GM23338 (cell line): ENCODE results near the gene RFXAP. TPM values are rescaled to one million over a fixed set of nuclear protein-coding genes. Genes with fewer than 3 reads are reported as not detected.

Experiments used
- ATAC-seq: fragments of 200-7000 bp; cut with Tn5 transposase; 3 replicates; pipeline ENCODE4 v1.9.1; 2020
- DNase-seq: peaks from one replicate; pipeline ENCODE4 v3.0.0-alpha.2; 2015; ENCODE audit warnings: low spot score
- H2AFZ ChIP-seq: fragments of 200-600 bp; sonication (generic); 2 replicates; pipeline ENCODE4 v1.8.0; 2016; ENCODE audit warnings: antibody characterized with exemption, mild to moderate bottlenecking, moderate library complexity
- H3F3A ChIP-seq: fragments of 200-600 bp; sonication (generic); replicated peaks from 2 replicates; pipeline ENCODE4 v1.8.0; 2017; ENCODE audit warnings: antibody characterized with exemption, mixed run types, low read depth
- H3K27ac ChIP-seq: fragments of 200-600 bp; sonication (generic); 2 replicates; pipeline ENCODE4 v1.6.1; 2016; ENCODE audit warnings: low read depth
- H3K27me3 ChIP-seq: fragments of 200-600 bp; sonication (generic); 2 replicates; pipeline ENCODE4 v1.8.0; 2016; ENCODE audit warnings: mild to moderate bottlenecking, mixed run types, moderate library complexity; ENCODE audit not compliant: insufficient read depth
- H3K36me3 ChIP-seq: fragments of 200-600 bp; sonication (generic); 2 replicates; pipeline ENCODE4 v1.8.0; 2016; ENCODE audit warnings: mild to moderate bottlenecking; ENCODE audit not compliant: insufficient read depth
- H3K4me1 ChIP-seq: fragments of 200-600 bp; sonication (generic); 2 replicates; pipeline ENCODE4 v1.8.0; 2016; ENCODE audit warnings: mild to moderate bottlenecking, moderate library complexity; ENCODE audit not compliant: insufficient read depth
- H3K4me2 ChIP-seq: fragments of 200-600 bp; sonication (generic); 2 replicates; pipeline ENCODE4 v1.7.1; 2017; ENCODE audit warnings: mixed run types
- H3K4me3 ChIP-seq: fragments of 200-600 bp; sonication (generic); 2 replicates; pipeline ENCODE4 v1.6.1; 2016; ENCODE audit warnings: mixed run types
- H3K79me2 ChIP-seq: fragments of 200-600 bp; sonication (generic); replicated peaks from 2 replicates; pipeline ENCODE4 v1.8.0; 2017; ENCODE audit warnings: mild to moderate bottlenecking; ENCODE audit not compliant: insufficient read depth
- H3K9me2 ChIP-seq: fragments of 200-600 bp; sonication (generic); 2 replicates; pipeline ENCODE4 v1.8.0; 2017; ENCODE audit not compliant: insufficient read depth
- H4K20me1 ChIP-seq: fragments of 200-600 bp; sonication (generic); replicated peaks from 2 replicates; pipeline ENCODE4 v1.8.0; 2017; ENCODE audit warnings: mild to moderate bottlenecking; ENCODE audit not compliant: insufficient read depth
- H3K27ac Mint-ChIP-seq: 2 replicates; pipeline ENCODE4 v1.8.0; 2020; ENCODE audit warnings: inconsistent platforms, mild to moderate bottlenecking, moderate library complexity, mixed read lengths
- H3K27me3 Mint-ChIP-seq: 3 replicates; pipeline ENCODE4 v1.8.0; 2022; ENCODE audit warnings: low read depth, mild to moderate bottlenecking, moderate library complexity, mixed read lengths, inconsistent platforms; ENCODE audit not compliant: insufficient read depth, poor library complexity
- H3K36me3 Mint-ChIP-seq: 3 replicates; pipeline ENCODE4 v1.8.0; 2021; ENCODE audit warnings: low read depth, mild to moderate bottlenecking, inconsistent platforms, moderate library complexity, mixed read lengths
- H3K4me1 Mint-ChIP-seq: 3 replicates; pipeline ENCODE4 v1.8.0; 2020; ENCODE audit warnings: mild to moderate bottlenecking, inconsistent platforms, mixed read lengths
- H3K4me3 Mint-ChIP-seq: 3 replicates; pipeline ENCODE4 v1.8.0; 2021; ENCODE audit warnings: moderate library complexity, mild to moderate bottlenecking, inconsistent platforms, mixed read lengths
- H3K9me3 Mint-ChIP-seq: 3 replicates; pipeline ENCODE4 v1.8.0; 2020; ENCODE audit warnings: moderate library complexity, mild to moderate bottlenecking, inconsistent platforms, mixed read lengths
- CREB1 ChIP-seq: fragments of 250-450 bp; sonication (Bioruptor Pico); IDR thresholded peaks from 2 replicates; pipeline ENCODE4 v1.5.0; 2020; ENCODE audit warnings: low read depth, mild to moderate bottlenecking, moderate library complexity
- EZH2 ChIP-seq: fragments of 200-600 bp; sonication (generic); IDR thresholded peaks from one replicate; pipeline ENCODE4 v1.8.0; 2017; ENCODE audit warnings: antibody characterized with exemption, mild to moderate bottlenecking, low read depth; ENCODE audit not compliant: unreplicated experiment
- EZH2phosphoT487 ChIP-seq: fragments of 200-600 bp; sonication (generic); IDR thresholded peaks from one replicate; pipeline ENCODE4 v1.8.1; 2018; ENCODE audit warnings: antibody characterized with exemption; ENCODE audit not compliant: unreplicated experiment
- NANOG ChIP-seq: IDR thresholded peaks from 2 replicates; pipeline ENCODE4 v1.6.1; 2016; ENCODE audit warnings: antibody characterized with exemption, borderline replicate concordance
- POLR2AphosphoS5 ChIP-seq: IDR thresholded peaks from 2 replicates; pipeline ENCODE4 v1.6.1; 2016; ENCODE audit warnings: antibody characterized with exemption, low read depth
- STAT1 ChIP-seq: IDR thresholded peaks from one replicate; pipeline ENCODE4 v1.6.1; 2016; ENCODE audit warnings: antibody characterized with exemption; ENCODE audit not compliant: unreplicated experiment
- ZNF114 ChIP-seq: fragments of 250-450 bp; sonication (Bioruptor Pico); IDR thresholded peaks from 2 replicates; pipeline ENCODE4 v1.5.0; 2020; ENCODE audit warnings: mild to moderate bottlenecking, moderate library complexity
- ZNF331 ChIP-seq: fragments of 250-450 bp; sonication (Bioruptor Pico); IDR thresholded peaks from 2 replicates; pipeline ENCODE4 v1.5.0; 2020; ENCODE audit warnings: low read depth, mild to moderate bottlenecking, moderate library complexity
- polyA plus RNA-seq: library from polyadenylated mRNA; unstranded; fragments of >200 nt; fragmentation: Nextera tagmentation; extraction: Ambion mirVana; gene quantifications from 2 replicates; pipeline ENCODE4 v1.2.1, GENCODE V29; 2016
- total RNA-seq: library from RNA; depleted of rRNA; stranded (reverse); fragments of >200 nt; shearing (Covaris generic); gene quantifications from 2 replicates; pipeline ENCODE4 v1.2.3, GENCODE V29; 2014
- TF ChIP-seq, protein P1 (sequence below): fragments of 250-450 bp; sonication (Bioruptor Pico); IDR thresholded peaks from 2 replicates; pipeline ENCODE4 v1.5.0; 2020; ENCODE audit warnings: mild to moderate bottlenecking, moderate library complexity
- TF ChIP-seq, protein P2 (sequence below): IDR thresholded peaks from 2 replicates; pipeline ENCODE4 v1.6.1; 2016; ENCODE audit warnings: antibody characterized with exemption
- TF ChIP-seq, protein P3 (sequence below): IDR thresholded peaks from one replicate; pipeline ENCODE4 v1.6.1; 2018; ENCODE audit warnings: antibody characterized with exemption; ENCODE audit not compliant: unreplicated experiment
- TF ChIP-seq, protein P4 (sequence below), 2 experiments: fragments of 200-600 bp in 1 of 2; sonication (generic) in 1 of 2; conservative IDR thresholded peaks; 2 replicates each; pipeline versions ENCODE4 v1.5.1 to v1.6.1; 2016 to 2017; ENCODE audit warnings: antibody characterized with exemption in 2 of 2, low read depth in 2 of 2, mild to moderate bottlenecking in 2 of 2, moderate library complexity in 1 of 2

The RFXAP gene
- total and polyA plus RNA-seq, 2 experiments from 2014 or later: 6.3 to 8.5 TPM

DNA sequence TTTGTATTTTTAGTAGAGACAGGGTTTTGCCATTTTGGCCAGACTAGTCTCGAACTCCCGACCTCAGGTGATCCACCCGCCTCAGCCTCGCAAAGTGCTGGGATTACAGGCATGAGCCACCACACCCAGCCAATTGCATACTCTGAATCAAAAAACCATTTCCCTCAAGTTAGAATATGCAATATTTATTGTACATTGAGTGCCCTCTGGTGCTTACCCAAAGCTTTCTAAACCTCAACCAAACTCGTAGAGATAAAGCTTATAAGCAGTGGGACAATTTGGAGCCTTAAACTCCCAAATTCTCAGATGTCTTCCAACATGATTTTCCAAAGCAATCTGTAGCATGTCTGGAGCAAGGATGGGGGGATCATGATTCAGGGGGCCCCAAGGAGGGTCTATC is 22.4 kb downstream of the RFXAP start (continued):
- TF ChIP-seq, protein P1, sequence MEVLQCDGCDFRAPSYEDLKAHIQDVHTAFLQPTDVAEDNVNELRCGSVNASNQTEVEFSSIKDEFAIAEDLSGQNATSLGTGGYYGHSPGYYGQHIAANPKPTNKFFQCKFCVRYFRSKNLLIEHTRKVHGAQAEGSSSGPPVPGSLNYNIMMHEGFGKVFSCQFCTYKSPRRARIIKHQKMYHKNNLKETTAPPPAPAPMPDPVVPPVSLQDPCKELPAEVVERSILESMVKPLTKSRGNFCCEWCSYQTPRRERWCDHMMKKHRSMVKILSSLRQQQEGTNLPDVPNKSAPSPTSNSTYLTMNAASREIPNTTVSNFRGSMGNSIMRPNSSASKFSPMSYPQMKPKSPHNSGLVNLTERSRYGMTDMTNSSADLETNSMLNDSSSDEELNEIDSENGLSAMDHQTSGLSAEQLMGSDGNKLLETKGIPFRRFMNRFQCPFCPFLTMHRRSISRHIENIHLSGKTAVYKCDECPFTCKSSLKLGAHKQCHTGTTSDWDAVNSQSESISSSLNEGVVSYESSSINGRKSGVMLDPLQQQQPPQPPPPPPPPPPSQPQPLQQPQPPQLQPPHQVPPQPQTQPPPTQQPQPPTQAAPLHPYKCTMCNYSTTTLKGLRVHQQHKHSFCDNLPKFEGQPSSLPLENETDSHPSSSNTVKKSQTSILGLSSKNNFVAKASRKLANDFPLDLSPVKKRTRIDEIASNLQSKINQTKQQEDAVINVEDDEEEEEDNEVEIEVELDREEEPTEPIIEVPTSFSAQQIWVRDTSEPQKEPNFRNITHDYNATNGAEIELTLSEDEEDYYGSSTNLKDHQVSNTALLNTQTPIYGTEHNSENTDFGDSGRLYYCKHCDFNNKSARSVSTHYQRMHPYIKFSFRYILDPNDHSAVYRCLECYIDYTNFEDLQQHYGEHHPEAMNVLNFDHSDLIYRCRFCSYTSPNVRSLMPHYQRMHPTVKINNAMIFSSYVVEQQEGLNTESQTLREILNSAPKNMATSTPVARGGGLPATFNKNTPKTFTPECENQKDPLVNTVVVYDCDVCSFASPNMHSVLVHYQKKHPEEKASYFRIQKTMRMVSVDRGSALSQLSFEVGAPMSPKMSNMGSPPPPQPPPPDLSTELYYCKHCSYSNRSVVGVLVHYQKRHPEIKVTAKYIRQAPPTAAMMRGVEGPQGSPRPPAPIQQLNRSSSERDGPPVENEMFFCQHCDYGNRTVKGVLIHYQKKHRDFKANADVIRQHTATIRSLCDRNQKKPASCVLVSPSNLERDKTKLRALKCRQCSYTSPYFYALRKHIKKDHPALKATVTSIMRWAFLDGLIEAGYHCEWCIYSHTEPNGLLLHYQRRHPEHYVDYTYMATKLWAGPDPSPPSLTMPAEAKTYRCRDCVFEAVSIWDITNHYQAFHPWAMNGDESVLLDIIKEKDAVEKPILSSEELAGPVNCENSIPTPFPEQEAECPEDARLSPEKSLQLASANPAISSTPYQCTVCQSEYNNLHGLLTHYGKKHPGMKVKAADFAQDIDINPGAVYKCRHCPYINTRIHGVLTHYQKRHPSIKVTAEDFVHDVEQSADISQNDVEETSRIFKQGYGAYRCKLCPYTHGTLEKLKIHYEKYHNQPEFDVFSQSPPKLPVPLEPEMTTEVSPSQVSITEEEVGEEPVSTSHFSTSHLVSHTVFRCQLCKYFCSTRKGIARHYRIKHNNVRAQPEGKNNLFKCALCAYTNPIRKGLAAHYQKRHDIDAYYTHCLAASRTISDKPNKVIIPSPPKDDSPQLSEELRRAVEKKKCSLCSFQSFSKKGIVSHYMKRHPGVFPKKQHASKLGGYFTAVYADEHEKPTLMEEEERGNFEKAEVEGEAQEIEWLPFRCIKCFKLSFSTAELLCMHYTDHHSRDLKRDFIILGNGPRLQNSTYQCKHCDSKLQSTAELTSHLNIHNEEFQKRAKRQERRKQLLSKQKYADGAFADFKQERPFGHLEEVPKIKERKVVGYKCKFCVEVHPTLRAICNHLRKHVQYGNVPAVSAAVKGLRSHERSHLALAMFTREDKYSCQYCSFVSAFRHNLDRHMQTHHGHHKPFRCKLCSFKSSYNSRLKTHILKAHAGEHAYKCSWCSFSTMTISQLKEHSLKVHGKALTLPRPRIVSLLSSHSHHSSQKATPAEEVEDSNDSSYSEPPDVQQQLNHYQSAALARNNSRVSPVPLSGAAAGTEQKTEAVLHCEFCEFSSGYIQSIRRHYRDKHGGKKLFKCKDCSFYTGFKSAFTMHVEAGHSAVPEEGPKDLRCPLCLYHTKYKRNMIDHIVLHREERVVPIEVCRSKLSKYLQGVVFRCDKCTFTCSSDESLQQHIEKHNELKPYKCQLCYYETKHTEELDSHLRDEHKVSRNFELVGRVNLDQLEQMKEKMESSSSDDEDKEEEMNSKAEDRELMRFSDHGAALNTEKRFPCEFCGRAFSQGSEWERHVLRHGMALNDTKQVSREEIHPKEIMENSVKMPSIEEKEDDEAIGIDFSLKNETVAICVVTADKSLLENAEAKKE (CRISPR knock-in tag): no peak
- no peak for TF ChIP-seq STAT1
- TF ChIP-seq CREB1: no peak
- TF ChIP-seq NANOG: no peak
- TF ChIP-seq, protein P2, sequence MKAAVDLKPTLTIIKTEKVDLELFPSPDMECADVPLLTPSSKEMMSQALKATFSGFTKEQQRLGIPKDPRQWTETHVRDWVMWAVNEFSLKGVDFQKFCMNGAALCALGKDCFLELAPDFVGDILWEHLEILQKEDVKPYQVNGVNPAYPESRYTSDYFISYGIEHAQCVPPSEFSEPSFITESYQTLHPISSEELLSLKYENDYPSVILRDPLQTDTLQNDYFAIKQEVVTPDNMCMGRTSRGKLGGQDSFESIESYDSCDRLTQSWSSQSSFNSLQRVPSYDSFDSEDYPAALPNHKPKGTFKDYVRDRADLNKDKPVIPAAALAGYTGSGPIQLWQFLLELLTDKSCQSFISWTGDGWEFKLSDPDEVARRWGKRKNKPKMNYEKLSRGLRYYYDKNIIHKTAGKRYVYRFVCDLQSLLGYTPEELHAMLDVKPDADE: no peak
- no peak for TF ChIP-seq POLR2AphosphoS5

DNA sequence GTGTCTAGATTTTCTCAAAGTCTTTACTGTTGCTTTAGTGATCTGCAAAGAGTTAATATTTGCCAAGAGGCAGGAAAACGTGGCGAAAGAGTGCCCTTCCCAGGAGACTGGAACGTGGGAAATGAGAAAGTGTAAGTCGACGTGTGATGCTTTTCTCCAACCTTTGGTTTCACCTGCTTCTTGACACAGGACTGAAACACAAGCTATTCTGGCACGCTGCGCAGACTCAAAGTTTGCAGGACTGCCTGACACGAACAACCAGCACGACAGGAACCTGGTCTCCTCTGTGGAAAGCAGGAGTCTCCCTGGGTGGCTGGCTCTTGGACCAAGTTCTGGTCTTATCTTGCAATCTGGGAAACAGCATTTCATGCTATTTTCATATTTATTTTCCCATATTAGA is 28.6 kb downstream of the RFXAP start:
- Histone ChIP-seq H3K36me3 (no peaks in the 10 kb centered on the region), H3K4me2 (no peak overlapping the region), H3K27ac (no peak overlapping the region), H3K79me2 (no peaks in the 10 kb centered on the region), H2AFZ (no peak overlapping the region), H3K27me3 (no peaks in the 10 kb centered on the region), H3K4me3 (no peak overlapping the region), H3K4me1 (no peaks in the 10 kb centered on the region), H4K20me1 (no peaks in the 10 kb centered on the region), H3K9me2 (peaks cover 3% of the 10 kb centered on the region; the same call in 1 of the 2 replicates), H3F3A (no peaks in the 10 kb centered on the region)
- no peak overlapping the region for H3K4me3 Mint-ChIP-seq
- H3K27me3 Mint-ChIP-seq: peaks cover 3% of the 10 kb centered on the region
- DNase-seq (no peak), ATAC-seq (no peak)
- H3K4me1 Mint-ChIP-seq: no peaks in the 10 kb centered on the region
- H3K9me3 Mint-ChIP-seq: no peaks in the 10 kb centered on the region
- no peak overlapping the region for H3K27ac Mint-ChIP-seq
- no peaks in the 10 kb centered on the region for H3K36me3 Mint-ChIP-seq
- TF ChIP-seq EZH2 (no peak), ZNF331 (CRISPR knock-in tag) (no peak), NANOG (no peak), STAT1 (no peak), ZNF114 (CRISPR knock-in tag) (no peak), CREB1 (no peak), POLR2AphosphoS5 (no peak), EZH2phosphoT487 (no peak)
- TF ChIP-seq, protein P3, sequence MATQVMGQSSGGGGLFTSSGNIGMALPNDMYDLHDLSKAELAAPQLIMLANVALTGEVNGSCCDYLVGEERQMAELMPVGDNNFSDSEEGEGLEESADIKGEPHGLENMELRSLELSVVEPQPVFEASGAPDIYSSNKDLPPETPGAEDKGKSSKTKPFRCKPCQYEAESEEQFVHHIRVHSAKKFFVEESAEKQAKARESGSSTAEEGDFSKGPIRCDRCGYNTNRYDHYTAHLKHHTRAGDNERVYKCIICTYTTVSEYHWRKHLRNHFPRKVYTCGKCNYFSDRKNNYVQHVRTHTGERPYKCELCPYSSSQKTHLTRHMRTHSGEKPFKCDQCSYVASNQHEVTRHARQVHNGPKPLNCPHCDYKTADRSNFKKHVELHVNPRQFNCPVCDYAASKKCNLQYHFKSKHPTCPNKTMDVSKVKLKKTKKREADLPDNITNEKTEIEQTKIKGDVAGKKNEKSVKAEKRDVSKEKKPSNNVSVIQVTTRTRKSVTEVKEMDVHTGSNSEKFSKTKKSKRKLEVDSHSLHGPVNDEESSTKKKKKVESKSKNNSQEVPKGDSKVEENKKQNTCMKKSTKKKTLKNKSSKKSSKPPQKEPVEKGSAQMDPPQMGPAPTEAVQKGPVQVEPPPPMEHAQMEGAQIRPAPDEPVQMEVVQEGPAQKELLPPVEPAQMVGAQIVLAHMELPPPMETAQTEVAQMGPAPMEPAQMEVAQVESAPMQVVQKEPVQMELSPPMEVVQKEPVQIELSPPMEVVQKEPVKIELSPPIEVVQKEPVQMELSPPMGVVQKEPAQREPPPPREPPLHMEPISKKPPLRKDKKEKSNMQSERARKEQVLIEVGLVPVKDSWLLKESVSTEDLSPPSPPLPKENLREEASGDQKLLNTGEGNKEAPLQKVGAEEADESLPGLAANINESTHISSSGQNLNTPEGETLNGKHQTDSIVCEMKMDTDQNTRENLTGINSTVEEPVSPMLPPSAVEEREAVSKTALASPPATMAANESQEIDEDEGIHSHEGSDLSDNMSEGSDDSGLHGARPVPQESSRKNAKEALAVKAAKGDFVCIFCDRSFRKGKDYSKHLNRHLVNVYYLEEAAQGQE: no peak
- TF ChIP-seq, protein P4, sequence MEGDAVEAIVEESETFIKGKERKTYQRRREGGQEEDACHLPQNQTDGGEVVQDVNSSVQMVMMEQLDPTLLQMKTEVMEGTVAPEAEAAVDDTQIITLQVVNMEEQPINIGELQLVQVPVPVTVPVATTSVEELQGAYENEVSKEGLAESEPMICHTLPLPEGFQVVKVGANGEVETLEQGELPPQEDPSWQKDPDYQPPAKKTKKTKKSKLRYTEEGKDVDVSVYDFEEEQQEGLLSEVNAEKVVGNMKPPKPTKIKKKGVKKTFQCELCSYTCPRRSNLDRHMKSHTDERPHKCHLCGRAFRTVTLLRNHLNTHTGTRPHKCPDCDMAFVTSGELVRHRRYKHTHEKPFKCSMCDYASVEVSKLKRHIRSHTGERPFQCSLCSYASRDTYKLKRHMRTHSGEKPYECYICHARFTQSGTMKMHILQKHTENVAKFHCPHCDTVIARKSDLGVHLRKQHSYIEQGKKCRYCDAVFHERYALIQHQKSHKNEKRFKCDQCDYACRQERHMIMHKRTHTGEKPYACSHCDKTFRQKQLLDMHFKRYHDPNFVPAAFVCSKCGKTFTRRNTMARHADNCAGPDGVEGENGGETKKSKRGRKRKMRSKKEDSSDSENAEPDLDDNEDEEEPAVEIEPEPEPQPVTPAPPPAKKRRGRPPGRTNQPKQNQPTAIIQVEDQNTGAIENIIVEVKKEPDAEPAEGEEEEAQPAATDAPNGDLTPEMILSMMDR (conservative IDR thresholded peaks at IDR 0.05; ENCODE audit: low read depth in 2 of 2): no peak
